MM.1S (cell line): ENCODE results near the gene IPCEF1.

Source experiments
- DNase-seq: peaks from one replicate; pipeline ENCODE4 v3.0.0-alpha.2; 2015
- H2AFZ ChIP-seq: fragments of 300-600 bp; sonication (generic); 2 replicates; pipeline ENCODE4 v1.6.0; 2016; ENCODE audit warnings: antibody characterized with exemption, low read length
- H3F3A ChIP-seq: fragments of 300-600 bp; sonication (generic); 2 replicates; pipeline ENCODE4 v1.6.1; 2016; ENCODE audit warnings: mild to moderate bottlenecking, antibody characterized with exemption, low read length, moderate library complexity, mixed read lengths; ENCODE audit not compliant: insufficient read depth
- H3K27ac ChIP-seq: fragments of 300-600 bp; sonication (generic); 2 replicates; pipeline ENCODE4 v1.5.1; 2016; ENCODE audit warnings: mild to moderate bottlenecking, low read length
- H3K27me3 ChIP-seq: fragments of 300-600 bp; sonication (generic); replicated peaks from 2 replicates; pipeline ENCODE4 v1.6.0; 2016; ENCODE audit warnings: low read length; ENCODE audit not compliant: insufficient read depth
- H3K36me3 ChIP-seq: fragments of 300-600 bp; sonication (generic); replicated peaks from 2 replicates; pipeline ENCODE4 v1.6.1; 2016; ENCODE audit warnings: mild to moderate bottlenecking, low read length, mixed read lengths; ENCODE audit not compliant: insufficient read depth
- H3K4me1 ChIP-seq: fragments of 300-600 bp; sonication (generic); 2 replicates; pipeline ENCODE4 v1.6.1; 2016; ENCODE audit warnings: low read length, mixed read lengths
- H3K4me2 ChIP-seq: fragments of 300-600 bp; sonication (generic); 2 replicates; pipeline ENCODE4 v1.6.0; 2016; ENCODE audit warnings: low read depth, low read length
- H3K4me3 ChIP-seq: fragments of 300-600 bp; sonication (generic); 2 replicates; pipeline ENCODE4 v1.5.1; 2016; ENCODE audit warnings: low read length, mixed read lengths
- H3K79me2 ChIP-seq: fragments of 300-600 bp; sonication (generic); 2 replicates; pipeline ENCODE4 v1.6.1; 2016; ENCODE audit warnings: mixed run types, low read length, mixed read lengths
- H3K9ac ChIP-seq: fragments of 300-600 bp; sonication (generic); 2 replicates; pipeline ENCODE4 v1.6.1; 2016; ENCODE audit warnings: low read length, mixed read lengths
- H3K9me2 ChIP-seq: fragments of 300-600 bp; sonication (generic); replicated peaks from 2 replicates; pipeline ENCODE4 v1.6.1; 2016; ENCODE audit warnings: mild to moderate bottlenecking, low read length, mixed read lengths; ENCODE audit not compliant: insufficient read depth
- H3K9me3 ChIP-seq: fragments of 300-600 bp; sonication (generic); replicated peaks from 2 replicates; pipeline ENCODE4 v1.6.1; 2016; ENCODE audit warnings: mild to moderate bottlenecking, low read length, mixed read lengths; ENCODE audit not compliant: insufficient read depth
- H4K20me1 ChIP-seq: fragments of 300-600 bp; sonication (generic); 2 replicates; pipeline ENCODE4 v1.6.1; 2016; ENCODE audit warnings: mild to moderate bottlenecking, low read length, moderate library complexity, mixed read lengths; ENCODE audit not compliant: insufficient read depth
- CTCF ChIP-seq: fragments of 300-600 bp; sonication (generic); IDR thresholded peaks from 2 replicates; pipeline ENCODE4 v1.5.1; 2016; ENCODE audit warnings: antibody characterized with exemption, low read length, mixed read lengths
- EZH2 ChIP-seq: fragments of 300-600 bp; sonication (generic); optimal IDR thresholded peaks from 2 replicates; pipeline ENCODE3; 2017; ENCODE audit warnings: low read depth, mild to moderate bottlenecking, antibody characterized with exemption, low read length, mixed read lengths
- EZH2phosphoT487 ChIP-seq: fragments of 300-600 bp; sonication (generic); IDR thresholded peaks from 2 replicates; pipeline ENCODE4 v1.6.1; 2018; ENCODE audit warnings: antibody characterized with exemption, low read length

Gene IPCEF1

DNA sequence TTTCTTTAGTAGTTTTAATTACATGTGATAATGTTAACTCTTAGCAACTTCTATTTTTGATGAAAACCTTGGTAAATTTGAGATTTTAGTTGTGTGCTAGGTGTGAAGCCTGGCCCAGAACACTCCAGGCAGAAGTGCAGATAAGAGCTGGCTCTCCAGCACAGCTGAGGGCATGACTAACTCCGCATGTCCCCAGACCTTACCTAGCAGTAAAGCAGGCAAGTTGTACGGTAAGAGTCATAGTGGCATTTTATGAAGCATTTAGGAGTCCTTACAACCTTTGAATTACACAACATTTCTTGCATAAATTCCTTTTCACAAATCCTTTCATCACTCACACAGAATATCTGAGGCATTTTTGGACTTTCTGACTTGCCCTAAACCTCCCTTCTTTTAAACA, 250.4 kb downstream of the IPCEF1 start:
- no peak for DNase-seq
- Histone ChIP-seq H3K27ac (no peak overlapping the region), H3K36me3 (no peaks in the 10 kb centered on the region), H3K9ac (no peak overlapping the region), H3K4me1 (0 out of 2 replicates have a peak, but pooled peaks cover 2% of the 10 kb centered on the region), H3K9me3 (no peaks in the 10 kb centered on the region), H3K79me2 (no peaks in the 10 kb centered on the region), H3K4me3 (no peak overlapping the region), H3K27me3 (no peaks in the 10 kb centered on the region), H3F3A (no peaks in the 10 kb centered on the region), H4K20me1 (no peaks in the 10 kb centered on the region), H3K4me2 (no peak overlapping the region), H2AFZ (no peak overlapping the region), H3K9me2 (no peaks in the 10 kb centered on the region)
- TF ChIP-seq EZH2 (no peak), CTCF (no peak), EZH2phosphoT487 (no peak)
